ENCODE results near the gene ASTN2. TPM values are rescaled to one million over a fixed set of nuclear protein-coding genes. Genes with fewer than 3 reads are reported as not detected.

ASTN2 gene
- polyA plus RNA-seq, 1 experiment: 12.8 TPM

GRCh38 chr9:117164512-117164911 lies 250.3 kb downstream of the ASTN2 start:
- H3K4me3 ChIP-seq (ENCODE audit: low read depth, low read length): no peak overlapping the region
- H3K36me3 ChIP-seq (ENCODE audit: control insufficient read depth, insufficient read depth, low read length): no peaks in the 10 kb centered on the region
- no peak for DNase-seq (ENCODE audit: low read depth)
- POLR2A ChIA-PET: no interaction called here
- no peaks in the 10 kb centered on the region for H3K27me3 ChIP-seq (ENCODE audit: control insufficient read depth, insufficient read depth, low read length)
- CTCF ChIA-PET: interaction anchor here (0.6 to 0.7 kb wide), 2 partner anchors 32 to 426 kb away, joined by 3 read pairs; no protein-coding TSS in a partner anchor
- no peak for TF ChIP-seq CTCF (IDR thresholded peaks at IDR 0.05; ENCODE audit: insufficient read depth, low read depth, low read length)

GRCh38 chr9:117160254-117160653 lies 254.6 kb downstream of the ASTN2 start:
- no peaks in the 10 kb centered on the region for H3K27me3 ChIP-seq (ENCODE audit: control insufficient read depth, insufficient read depth, low read length)
- no peak overlapping the region for H3K4me3 ChIP-seq (ENCODE audit: low read depth, low read length)
- ChIA-PET POLR2A (no interaction called here), CTCF (interaction anchor here (0.6 to 1.0 kb wide), 3 partner anchors 25 to 96 kb away, joined by 3 read pairs; no protein-coding TSS in a partner anchor)
- no peaks in the 10 kb centered on the region for H3K36me3 ChIP-seq (ENCODE audit: control insufficient read depth, insufficient read depth, low read length)
- DNase-seq (ENCODE audit: low read depth): no peak
- TF ChIP-seq CTCF (IDR thresholded peaks at IDR 0.05; ENCODE audit: insufficient read depth, low read depth, low read length): no peak

- no peaks in the 10 kb centered on the region for H3K36me3 ChIP-seq (ENCODE audit: control insufficient read depth, insufficient read depth, low read length)
- H3K27me3 ChIP-seq (ENCODE audit: control insufficient read depth, insufficient read depth, low read length): no peaks in the 10 kb centered on the region
- no peak overlapping the region for H3K4me3 ChIP-seq (ENCODE audit: low read depth, low read length)
- CTCF ChIA-PET: no interaction called here
- TF ChIP-seq CTCF (IDR thresholded peaks at IDR 0.05; ENCODE audit: insufficient read depth, low read depth, low read length): no peak
- DNase-seq (ENCODE audit: low read depth): no peak
- POLR2A ChIA-PET: no interaction called here
These were observed 257.9 kb downstream of the ASTN2 start for GRCh38 chr9:117156771-117157535.

- Histone ChIP-seq H3K36me3 (ENCODE audit: control insufficient read depth, insufficient read depth, low read length) (no peaks in the 10 kb centered on the region), H3K4me3 (ENCODE audit: low read depth, low read length) (no peak overlapping the region), H3K27me3 (ENCODE audit: control insufficient read depth, insufficient read depth, low read length) (no peaks in the 10 kb centered on the region)
- TF ChIP-seq CTCF (IDR thresholded peaks at IDR 0.05; ENCODE audit: insufficient read depth, low read depth, low read length): no peak
- POLR2A ChIA-PET: no interaction called here
- CTCF ChIA-PET: no interaction called here
- DNase-seq (ENCODE audit: low read depth): no peak
These were observed 258.6 kb downstream of the ASTN2 start for GRCh38 chr9:117156144-117156688.

GRCh38 chr9:117153021-117153420 lies 261.8 kb downstream of the ASTN2 start:
- Histone ChIP-seq H3K36me3 (ENCODE audit: control insufficient read depth, insufficient read depth, low read length) (no peaks in the 10 kb centered on the region), H3K4me3 (ENCODE audit: low read depth, low read length) (no peak overlapping the region), H3K27me3 (ENCODE audit: control insufficient read depth, insufficient read depth, low read length) (no peaks in the 10 kb centered on the region)
- ChIA-PET CTCF (no interaction called here), POLR2A (no interaction called here)
- no peak for TF ChIP-seq CTCF (IDR thresholded peaks at IDR 0.05; ENCODE audit: insufficient read depth, low read depth, low read length)
- peak; percentile 2 for DNase-seq (ENCODE audit: low read depth)
